ENCODE results near the gene FBXW9. TPM values are rescaled to one million over a fixed set of nuclear protein-coding genes. Genes with fewer than 3 reads are reported as not detected.
A peak's percentile ranks its signal among the peaks of the same experiment; 100 is the strongest.

FBXW9 gene
- total and polyA plus RNA-seq, 11 donors: 1.0 to 5.0 (median 2.4) TPM

DNA sequence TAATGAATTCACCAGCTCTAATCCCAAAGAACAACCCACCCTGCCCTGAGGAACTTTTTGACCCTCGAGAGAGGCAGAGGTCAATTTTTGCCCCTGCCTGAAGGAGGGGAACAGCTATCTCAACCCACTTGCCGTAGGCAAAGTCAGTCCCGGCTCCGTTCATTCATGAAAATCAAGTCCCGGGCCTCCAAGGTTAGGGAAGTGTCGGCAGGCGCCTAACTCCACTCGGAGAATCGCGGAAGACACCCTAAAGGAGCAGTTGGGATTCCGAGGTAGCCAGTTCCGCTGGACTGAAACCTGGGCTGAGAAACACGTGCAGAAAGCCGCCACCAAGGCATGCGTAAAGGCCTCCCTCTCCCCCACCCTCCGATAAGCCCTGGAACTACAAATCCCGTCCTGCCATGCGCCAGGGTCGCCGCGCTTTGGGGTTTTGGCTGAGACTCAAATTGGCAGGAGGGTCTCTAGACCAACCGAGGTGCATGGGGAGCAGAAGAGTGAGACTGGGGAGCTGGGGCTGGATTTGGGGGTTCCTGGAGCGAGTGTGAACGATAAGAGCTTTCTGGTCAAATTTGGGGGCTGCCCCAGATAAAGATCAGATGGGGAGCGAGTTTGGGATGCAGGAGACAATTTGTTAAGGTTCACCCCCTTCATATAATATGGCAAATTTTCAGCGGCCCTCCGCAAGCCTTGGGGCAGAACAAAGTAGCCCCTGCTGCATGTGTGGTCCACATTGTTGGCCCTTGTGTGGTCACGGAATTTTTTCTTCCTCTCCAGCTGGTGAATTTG, 27.4 kb upstream of the FBXW9 start, which contains the start of gene TNPO2:
Gene TNPO2 (minus strand): TSS at position 292 of the 786 bp plus-strand sequence. CDS start 2,955 bp downstream, outside the sequence.
- TF ChIP-seq, protein P1, sequence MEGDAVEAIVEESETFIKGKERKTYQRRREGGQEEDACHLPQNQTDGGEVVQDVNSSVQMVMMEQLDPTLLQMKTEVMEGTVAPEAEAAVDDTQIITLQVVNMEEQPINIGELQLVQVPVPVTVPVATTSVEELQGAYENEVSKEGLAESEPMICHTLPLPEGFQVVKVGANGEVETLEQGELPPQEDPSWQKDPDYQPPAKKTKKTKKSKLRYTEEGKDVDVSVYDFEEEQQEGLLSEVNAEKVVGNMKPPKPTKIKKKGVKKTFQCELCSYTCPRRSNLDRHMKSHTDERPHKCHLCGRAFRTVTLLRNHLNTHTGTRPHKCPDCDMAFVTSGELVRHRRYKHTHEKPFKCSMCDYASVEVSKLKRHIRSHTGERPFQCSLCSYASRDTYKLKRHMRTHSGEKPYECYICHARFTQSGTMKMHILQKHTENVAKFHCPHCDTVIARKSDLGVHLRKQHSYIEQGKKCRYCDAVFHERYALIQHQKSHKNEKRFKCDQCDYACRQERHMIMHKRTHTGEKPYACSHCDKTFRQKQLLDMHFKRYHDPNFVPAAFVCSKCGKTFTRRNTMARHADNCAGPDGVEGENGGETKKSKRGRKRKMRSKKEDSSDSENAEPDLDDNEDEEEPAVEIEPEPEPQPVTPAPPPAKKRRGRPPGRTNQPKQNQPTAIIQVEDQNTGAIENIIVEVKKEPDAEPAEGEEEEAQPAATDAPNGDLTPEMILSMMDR (IDR thresholded peaks at IDR 0.05): no peak
- no peak for TF ChIP-seq POLR2A (IDR thresholded peaks at IDR 0.05)
- peak within 1 kb of the TSS in 11 of 12 donors; percentile 89 to 98 (median 96) for H3K27ac ChIP-seq
- ATAC-seq: peak; percentile 14 to 57 (median 50)
- H3K27me3 ChIP-seq: no peaks in the 10 kb centered on the region
- WGBS, 4 donors: 4 to 6% (median 5%) methylated on average over 22 to 28 of the region's 28 CpGs
- peak within 1 kb of the TSS; percentile 65 to 98 (median 79) for H3K4me3 ChIP-seq
- peak; percentile 44 to 79 (median 59) for DNase-seq
- intact Hi-C loops (cut with DNase I): loop anchor here in 4 of 10 donors (2.0 to 5.0 kb wide), 3 partner anchors 13 to 78 kb away; partner anchors contain the start of genes PRDX2 (in 2 of the 4), THSD8 (in 2 of the 4), DHPS (in 1 of the 4) and GET3 (in 1 of the 4)
- H3K36me3 ChIP-seq: peaks cover 0 to 19% (median 6%) of the 10 kb centered on the region in 9 donors
- no peaks in the 10 kb centered on the region for H3K9me3 ChIP-seq
- peaks cover 4 to 39% (median 33%) of the 10 kb centered on the region in 12 donors for H3K4me1 ChIP-seq

- no peak for ATAC-seq
- no peaks in the 10 kb centered on the region for H3K27me3 ChIP-seq
- intact Hi-C loops (cut with DNase I): loop anchor here in 4 of 10 donors (2.0 to 5.0 kb wide), 3 partner anchors 13 to 79 kb away; partner anchors contain the start of genes PRDX2 (in 2 of the 4), THSD8 (in 2 of the 4), DHPS (in 1 of the 4) and GET3 (in 1 of the 4)
- DNase-seq: no peak
- peak overlapping the region; percentile 40 to 98 (median 76) for H3K4me3 ChIP-seq
- no peaks in the 10 kb centered on the region for H3K9me3 ChIP-seq
- H3K4me1 ChIP-seq: peaks cover 4 to 44% (median 33%) of the 10 kb centered on the region in 12 donors
- peak overlapping the region in 11 of 12 donors; percentile 89 to 98 (median 96) for H3K27ac ChIP-seq
- 0 to 2% (median 1%) methylated on average over 7 of the region's 7 CpGs for WGBS, 4 donors
- peaks cover 0 to 19% (median 7%) of the 10 kb centered on the region in 9 donors for H3K36me3 ChIP-seq
- TF ChIP-seq, protein P1 (IDR thresholded peaks at IDR 0.05): no peak
- TF ChIP-seq POLR2A (IDR thresholded peaks at IDR 0.05): no peak
Measured at GRCh38 chr19:12723381-12723640, 26.9 kb upstream of the FBXW9 start.

GRCh38 chr19:12722566-12723380, 26.3 kb upstream of the FBXW9 start:
- TF ChIP-seq POLR2A (IDR thresholded peaks at IDR 0.05): no peak
- TF ChIP-seq, protein P1 (IDR thresholded peaks at IDR 0.05): no peak
- DNase-seq (peak; percentile 96 to 99 (median 98)), ATAC-seq (peak; percentile 92 to 96 (median 94))
- H3K36me3 ChIP-seq: peaks cover 0 to 19% (median 13%) of the 10 kb centered on the region in 9 donors
- H3K4me1 ChIP-seq: peaks cover 4 to 44% (median 33%) of the 10 kb centered on the region in 12 donors
- H3K27me3 ChIP-seq: no peaks in the 10 kb centered on the region
- H3K4me3 ChIP-seq: peak overlapping the region; percentile 65 to 98 (median 79)
- H3K9me3 ChIP-seq: no peaks in the 10 kb centered on the region
- WGBS, 4 donors: 1% methylated on average over 32 of the region's 32 CpGs
- intact Hi-C loops (cut with DNase I): loop anchor here in 4 of 10 donors (2.0 to 5.0 kb wide), 3 partner anchors 14 to 80 kb away; partner anchors contain the start of genes PRDX2 (in 2 of the 4), THSD8 (in 2 of the 4), DHPS (in 1 of the 4) and GET3 (in 1 of the 4)
- H3K27ac ChIP-seq: peak overlapping the region; percentile 88 to 98 (median 96)
